Left lung (tissue), 10 donors: ENCODE data around the gene TBCEL. TPM values are rescaled to one million over a fixed set of nuclear protein-coding genes. Genes with fewer than 3 reads are reported as not detected.

Experiments used
- ATAC-seq: fragments of 200-7000 bp; cut with Tn5 transposase; one replicate; pipeline ENCODE4 v1.9.1; 2020; ENCODE audit warnings: moderate library complexity
- DNase-seq, 4 donors: peaks; one replicate each; pipeline ENCODE4 v3.0.0-alpha.2; 2013 to 2020
- H3K27ac ChIP-seq, 2 donors: fragments of 200-600 bp; sonication (generic) in 1 of 2; one replicate each; pipeline versions ENCODE4 v1.5.0 to v1.8.0; 2020 to 2021
- H3K27me3 ChIP-seq, 2 donors: fragments of 200-600 bp; sonication (generic) in 1 of 2; one replicate each; pipeline versions ENCODE4 v1.5.0 to v1.8.0; 2020 to 2021
- H3K36me3 ChIP-seq, 2 donors: fragments of 200-600 bp; sonication (generic) in 1 of 2; one replicate each; pipeline versions ENCODE4 v1.5.0 to v1.8.0; 2020 to 2021
- H3K4me1 ChIP-seq, 2 donors: fragments of 200-600 bp; one replicate each; pipeline ENCODE4 v1.8.0; 2021
- H3K4me3 ChIP-seq, 2 donors: fragments of 200-600 bp; sonication (generic) in 1 of 2; one replicate each; pipeline versions ENCODE4 v1.5.0 to v1.8.0; 2020 to 2021; ENCODE audit warnings: mild to moderate bottlenecking in 1 of 2
- H3K9me3 ChIP-seq, 2 donors: fragments of 200-600 bp; sonication (generic) in 1 of 2; one replicate each; pipeline versions ENCODE4 v1.5.0 to v1.8.0; 2020 to 2021
- intact Hi-C, 2 donors: fragments of 100-400 bp; cut with DNase I; formaldehyde crosslinking; loops; one replicate each; pipeline versions ENCODE4 v1.11.2 to v1.14.2; 2022
- polyA plus RNA-seq, 6 donors: library from polyadenylated mRNA; unstranded; fragments of 120-200 nt; gene quantifications; one replicate each; pipeline ENCODE4 v1.2.1, GENCODE V29; 2013; ENCODE audit not compliant: insufficient read length in 6 of 6
- total RNA-seq, 2 donors: library from RNA; stranded (reverse); fragmentation: NEBNext Ultra II Directional; extraction: Animal tissue kit (Norgen Biotek cat#: 25700); gene quantifications; one replicate each; pipeline ENCODE4 v1.2.1, GENCODE V29; 2021
- TF ChIP-seq, protein P1 (sequence below), 2 donors: fragments of 200-600 bp; sonication (generic) in 1 of 2; IDR thresholded peaks; one replicate each; pipeline versions ENCODE4 v1.5.0 to v1.8.0; 2021; ENCODE audit warnings: antibody characterized with exemption in 2 of 2
- donor health status: DM: no; HTN: yes; CAD: no.
- donor health status: DM: no; HTN: no; CAD: no.

Gene TBCEL
- total and polyA plus RNA-seq, 8 donors: 27.5 to 38.0 (median 32.0) TPM

DNA sequence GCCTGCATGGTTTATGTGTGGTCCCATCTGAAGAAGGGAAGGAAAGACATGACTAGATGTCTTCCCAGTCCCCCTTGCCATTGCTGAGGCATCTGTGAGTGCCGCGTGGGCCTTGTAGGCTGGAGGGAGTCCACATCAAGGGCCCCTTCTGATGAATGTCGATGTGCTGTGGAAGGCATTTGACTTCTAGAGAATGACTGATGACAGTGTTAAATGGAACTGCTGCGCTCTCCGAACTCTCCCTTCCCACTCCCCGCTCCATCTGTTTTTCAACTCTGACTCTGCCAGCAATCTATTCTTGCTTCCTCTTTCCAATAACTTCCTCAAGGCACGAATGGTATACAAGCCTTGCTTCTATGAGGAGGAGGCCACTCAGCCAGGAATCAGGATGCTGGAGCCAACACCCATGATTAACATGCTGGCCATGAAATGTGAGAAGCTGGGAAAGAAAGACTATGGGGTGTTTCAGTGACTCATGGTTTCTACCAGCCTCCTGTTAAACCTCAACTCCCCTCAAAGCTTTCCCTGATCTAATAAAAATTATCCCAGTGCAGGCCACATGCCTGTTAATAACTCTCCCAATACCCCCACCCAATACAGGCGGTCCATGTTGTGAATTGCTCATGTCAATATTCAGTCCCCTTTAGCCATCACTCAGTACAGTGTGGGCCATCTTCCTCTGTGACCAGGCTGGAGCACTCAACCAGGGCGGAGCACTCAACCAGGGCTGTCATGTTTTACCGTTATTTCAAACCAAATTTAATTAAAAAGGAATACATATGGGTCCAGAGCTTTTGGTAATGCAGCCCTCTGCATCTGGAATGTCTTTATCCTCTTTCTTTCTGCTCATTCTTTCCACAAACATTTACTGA is 46.4 kb upstream of the TBCEL start:
- Histone ChIP-seq H3K36me3 (no peaks in the 10 kb centered on the region), H3K9me3 (no peaks in the 10 kb centered on the region), H3K27me3 (peaks cover 0 to 3% of the 10 kb centered on the region in 2 donors), H3K4me3 (no peak overlapping the region), H3K27ac (no peak overlapping the region), H3K4me1 (no peaks in the 10 kb centered on the region)
- no peak for DNase-seq
- no peak for ATAC-seq
- TF ChIP-seq, protein P1, sequence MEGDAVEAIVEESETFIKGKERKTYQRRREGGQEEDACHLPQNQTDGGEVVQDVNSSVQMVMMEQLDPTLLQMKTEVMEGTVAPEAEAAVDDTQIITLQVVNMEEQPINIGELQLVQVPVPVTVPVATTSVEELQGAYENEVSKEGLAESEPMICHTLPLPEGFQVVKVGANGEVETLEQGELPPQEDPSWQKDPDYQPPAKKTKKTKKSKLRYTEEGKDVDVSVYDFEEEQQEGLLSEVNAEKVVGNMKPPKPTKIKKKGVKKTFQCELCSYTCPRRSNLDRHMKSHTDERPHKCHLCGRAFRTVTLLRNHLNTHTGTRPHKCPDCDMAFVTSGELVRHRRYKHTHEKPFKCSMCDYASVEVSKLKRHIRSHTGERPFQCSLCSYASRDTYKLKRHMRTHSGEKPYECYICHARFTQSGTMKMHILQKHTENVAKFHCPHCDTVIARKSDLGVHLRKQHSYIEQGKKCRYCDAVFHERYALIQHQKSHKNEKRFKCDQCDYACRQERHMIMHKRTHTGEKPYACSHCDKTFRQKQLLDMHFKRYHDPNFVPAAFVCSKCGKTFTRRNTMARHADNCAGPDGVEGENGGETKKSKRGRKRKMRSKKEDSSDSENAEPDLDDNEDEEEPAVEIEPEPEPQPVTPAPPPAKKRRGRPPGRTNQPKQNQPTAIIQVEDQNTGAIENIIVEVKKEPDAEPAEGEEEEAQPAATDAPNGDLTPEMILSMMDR (IDR thresholded peaks at IDR 0.05): no peak
- intact Hi-C loops: no loop called here

DNA sequence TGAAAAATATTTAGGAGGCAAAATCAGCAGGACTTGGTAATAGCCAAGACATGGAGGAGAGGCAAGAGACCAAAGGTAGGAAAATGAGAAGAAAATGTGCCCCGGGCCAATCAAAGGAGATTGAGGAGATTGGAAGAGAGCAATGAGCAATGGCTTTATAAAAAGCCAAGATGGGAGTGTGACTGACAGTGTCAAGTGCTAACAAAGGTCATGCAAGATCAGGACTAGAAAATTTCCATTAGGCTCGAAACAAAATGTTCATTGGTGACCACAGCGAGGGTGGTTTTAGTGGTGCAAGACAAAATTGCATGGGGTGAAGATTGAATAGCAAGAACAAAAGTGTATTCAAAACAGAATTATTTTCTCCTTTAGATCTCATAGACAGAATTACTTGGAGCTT is 45.2 kb upstream of the TBCEL start:
- DNase-seq (no peak), ATAC-seq (no peak)
- peaks cover 0 to 3% of the 10 kb centered on the region in 2 donors for H3K27me3 ChIP-seq
- no peak overlapping the region for H3K4me3 ChIP-seq
- H3K27ac ChIP-seq: no peak overlapping the region
- intact Hi-C loops: no loop called here
- H3K4me1 ChIP-seq: no peaks in the 10 kb centered on the region
- TF ChIP-seq, protein P1 (IDR thresholded peaks at IDR 0.05): no peak
- H3K9me3 ChIP-seq: no peaks in the 10 kb centered on the region
- no peaks in the 10 kb centered on the region for H3K36me3 ChIP-seq

DNA sequence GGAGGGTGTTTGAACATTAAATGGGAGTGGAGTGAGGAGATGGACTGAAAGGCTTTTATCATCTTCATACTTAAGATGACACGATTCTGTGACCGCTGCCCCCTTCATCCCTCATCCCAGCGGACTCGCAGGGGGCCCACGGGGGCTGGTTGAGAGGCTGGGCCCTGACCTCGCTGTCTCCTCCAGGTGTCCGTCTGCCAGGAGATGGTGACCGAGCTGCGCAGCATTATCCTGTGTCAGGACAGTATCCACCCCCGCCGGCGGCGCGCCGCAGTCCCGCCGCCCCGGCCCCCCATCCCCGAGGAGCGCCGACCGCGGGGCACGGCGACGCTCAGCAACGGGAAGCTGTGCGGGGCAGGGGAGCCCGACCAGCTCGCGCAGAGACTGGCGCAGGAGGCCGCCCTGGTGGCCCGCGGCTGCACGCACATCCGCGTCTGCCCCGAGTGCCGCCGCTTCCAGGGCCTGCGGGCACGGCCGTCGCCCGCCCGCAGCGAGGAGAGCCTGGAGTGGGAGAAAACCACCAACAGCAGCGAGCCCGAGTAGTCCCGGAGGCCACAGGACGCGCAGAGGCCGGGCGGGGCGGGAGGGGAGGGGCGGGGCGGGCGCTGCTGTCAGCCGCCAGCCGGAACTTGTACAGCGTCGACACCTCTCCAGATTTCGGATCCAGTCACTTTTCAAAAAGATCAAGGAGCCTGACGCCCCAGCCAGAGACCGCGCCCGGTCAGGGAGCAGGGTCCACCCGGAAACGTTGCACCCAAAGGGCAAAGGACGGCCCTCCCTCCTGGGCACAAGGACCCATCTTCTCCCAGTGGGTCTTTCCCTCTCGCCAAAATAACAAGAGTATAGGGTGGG is 38.0 kb upstream of the TBCEL start:
- no peak overlapping the region for H3K27ac ChIP-seq
- no peaks in the 10 kb centered on the region for H3K36me3 ChIP-seq
- peaks cover 0 to 5% of the 10 kb centered on the region in 2 donors for H3K4me1 ChIP-seq
- peak; percentile 52 to 85 (median 80) for DNase-seq
- intact Hi-C loops: no loop called here
- H3K27me3 ChIP-seq: peaks cover 0 to 36% of the 10 kb centered on the region in 2 donors
- H3K9me3 ChIP-seq: no peaks in the 10 kb centered on the region
- peak overlapping the region; percentile 20 to 34 for H3K4me3 ChIP-seq
- TF ChIP-seq, protein P1 (IDR thresholded peaks at IDR 0.05): peak in 1 of 2 donors; percentile 20
- peak; percentile 98 for ATAC-seq

DNA sequence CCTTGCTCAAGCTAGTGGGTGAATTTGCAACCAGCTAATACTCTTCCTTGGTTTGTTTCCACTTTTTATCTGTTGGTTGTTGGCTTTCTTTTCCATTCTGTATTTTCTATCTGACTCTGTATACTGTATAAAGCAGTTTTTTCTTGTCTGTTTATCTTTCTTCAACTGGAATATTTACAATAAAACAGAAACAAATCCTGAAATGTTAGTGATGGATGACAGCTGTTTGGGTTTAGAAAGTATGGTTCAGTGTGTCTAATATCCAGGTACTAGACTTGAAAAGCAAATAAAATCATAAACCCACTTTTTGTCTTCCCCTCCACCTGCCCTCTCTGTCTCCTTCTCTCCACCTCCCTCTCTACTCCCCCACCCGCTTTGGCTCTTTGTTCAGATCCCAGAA is 35.3 kb upstream of the TBCEL start:
- Histone ChIP-seq H3K4me1 (peaks cover 0 to 5% of the 10 kb centered on the region in 2 donors), H3K27ac (no peak overlapping the region)
- ATAC-seq: no peak

More for the DNA sequence above, 35.3 kb upstream of the TBCEL start:
- Histone ChIP-seq H3K4me3 (no peak overlapping the region), H3K9me3 (no peaks in the 10 kb centered on the region), H3K36me3 (no peaks in the 10 kb centered on the region), H3K27me3 (peaks cover 0 to 33% of the 10 kb centered on the region in 2 donors)
- TF ChIP-seq, protein P1 (IDR thresholded peaks at IDR 0.05): no peak
- intact Hi-C loops: no loop called here
- DNase-seq: peak in 2 of 4 donors; percentile 71 to 74
